Measurements from ENCODE around the gene GLRX3.
"Not testable (repeated sequence)": the region's sequence is repeated elsewhere in the genome, so short reads cannot be mapped to it uniquely, and the experiment has no call there.

GLRX3 gene

DNA sequence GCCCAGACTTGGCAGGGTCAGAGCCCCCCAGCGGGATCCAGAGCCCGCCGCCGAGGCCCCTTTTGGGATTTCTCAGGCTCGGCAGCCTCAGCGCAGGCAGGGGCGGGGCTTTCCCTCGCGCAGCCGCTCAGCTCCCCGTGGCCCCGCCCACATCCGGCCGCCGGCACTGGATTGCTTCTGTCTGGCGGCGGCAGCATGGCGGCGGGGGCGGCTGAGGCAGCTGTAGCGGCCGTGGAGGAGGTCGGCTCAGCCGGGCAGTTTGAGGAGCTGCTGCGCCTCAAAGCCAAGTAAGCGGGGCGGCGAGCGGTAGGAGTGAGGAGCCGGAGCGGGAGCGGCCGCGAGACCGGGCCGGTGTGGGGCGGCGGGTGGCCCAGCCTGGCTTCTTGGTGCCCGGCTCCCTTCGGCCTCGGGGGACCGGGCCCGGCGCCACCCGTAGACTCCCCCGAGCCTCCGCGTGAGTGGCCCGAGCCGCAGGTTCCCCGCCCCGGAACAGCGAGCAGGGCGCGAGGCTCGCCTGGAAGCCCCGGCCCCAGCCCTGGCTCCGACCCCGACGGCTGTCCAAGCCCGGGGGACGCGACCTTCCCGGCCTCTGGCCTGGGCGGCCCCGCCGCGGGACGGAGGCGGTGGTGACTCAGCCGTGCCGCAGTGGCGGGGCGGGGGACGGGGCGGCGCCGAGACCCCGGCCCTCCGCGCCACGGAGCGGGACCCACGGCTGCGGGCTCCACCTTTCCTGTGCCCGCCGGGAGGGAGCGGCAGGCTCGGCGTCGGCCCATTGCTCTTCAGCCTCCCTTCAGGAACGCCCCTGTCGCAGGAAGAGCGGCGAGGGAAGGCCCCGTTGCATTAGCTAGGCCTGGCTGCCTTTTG lies at the start of gene GLRX3:
Gene GLRX3 (plus strand): TSS at position 166 of the 864 bp plus-strand sequence. CDS start 30 bp downstream, at position 196.
- DNase-seq, result peak; percentile 93 to 94

- DNase-seq, result not testable (repeated sequence)
Measured at GRCh38 chr10:130090565-130090964, 45.6 kb upstream of the GLRX3 start.

- DNase-seq, result no peak
Measured at GRCh38 chr10:130099344-130099743, 36.8 kb upstream of the GLRX3 start.

- DNase-seq, result no peak
Measured at GRCh38 chr10:130105724-130106123, 30.5 kb upstream of the GLRX3 start.

DNA sequence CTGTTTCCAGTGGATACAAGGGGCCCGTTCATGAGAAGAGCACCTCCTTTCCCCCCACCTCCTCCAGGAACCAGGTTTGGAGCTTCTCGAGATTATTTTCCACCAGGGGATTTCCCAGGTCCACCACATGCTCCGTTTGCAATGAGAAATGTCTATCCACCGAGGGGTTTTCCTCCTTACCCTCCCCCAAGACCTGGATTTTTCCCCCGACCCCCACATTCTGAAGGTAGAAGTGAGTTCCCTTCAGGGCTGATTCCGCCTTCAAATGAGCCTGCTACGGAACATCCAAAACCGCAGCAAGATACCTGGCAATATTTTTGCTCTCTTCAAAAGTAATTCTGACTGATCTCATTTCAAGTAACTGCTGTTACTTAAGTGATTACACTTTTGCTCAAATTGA lies 28.0 kb upstream of the GLRX3 start:
- DNase-seq, result peak; percentile 22 to 27

- peak in 1 of 2 donors; percentile 20 for DNase-seq
Measured at GRCh38 chr10:130108934-130109604, 27.1 kb upstream of the GLRX3 start.

GRCh38 chr10:130109796-130110245 lies 26.4 kb upstream of the GLRX3 start:
- peak; percentile 67 to 81 for DNase-seq

DNA sequence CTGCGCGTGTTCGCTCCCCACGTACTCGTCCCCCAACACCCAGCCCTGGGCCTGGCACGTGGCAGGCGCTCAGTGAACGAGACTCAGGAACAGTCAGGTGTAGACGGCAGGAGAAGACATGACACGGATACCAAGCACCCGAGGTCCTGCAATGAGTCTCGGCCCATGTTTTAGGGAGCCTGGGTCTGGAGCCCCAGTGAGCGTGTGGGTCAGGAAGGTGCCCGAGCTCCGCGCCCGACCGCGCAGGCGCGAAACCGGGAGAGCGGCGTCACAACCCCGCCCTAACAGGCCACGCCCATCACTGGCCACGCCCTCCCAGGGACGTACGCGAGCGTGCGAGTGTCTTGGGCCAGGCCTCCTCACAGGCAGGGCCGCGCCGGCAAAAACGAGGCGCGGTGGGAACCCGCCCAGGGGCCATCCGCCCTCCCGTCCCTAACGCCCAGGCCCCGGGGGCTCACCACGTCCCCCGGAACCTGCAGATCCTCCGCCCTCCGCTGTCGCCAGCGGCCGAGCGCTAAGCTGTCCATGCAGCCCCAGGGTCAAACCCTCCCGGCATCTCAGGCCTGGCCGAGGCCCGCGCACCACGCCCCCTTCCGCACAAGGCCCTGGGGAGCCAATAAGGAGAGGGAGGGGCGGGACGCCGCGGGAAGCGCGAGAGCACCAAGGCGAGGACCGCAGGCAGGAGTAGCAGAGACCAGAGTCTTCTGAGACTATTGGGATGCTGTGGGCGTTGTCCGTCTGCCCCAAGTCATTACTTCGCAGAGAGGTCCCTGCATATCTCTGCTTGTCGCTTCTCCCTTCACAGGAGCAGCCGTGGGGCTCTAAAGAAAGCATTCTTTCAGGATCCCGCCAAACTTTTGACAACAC lies 25.7 kb upstream of the GLRX3 start, which contains the start of gene C10orf143:
Gene C10orf143 (minus strand): TSS at position 585 of the 867 bp plus-strand sequence. CDS start 58 bp downstream, at position 527.
- peak; percentile 98 to 99 for DNase-seq

DNA sequence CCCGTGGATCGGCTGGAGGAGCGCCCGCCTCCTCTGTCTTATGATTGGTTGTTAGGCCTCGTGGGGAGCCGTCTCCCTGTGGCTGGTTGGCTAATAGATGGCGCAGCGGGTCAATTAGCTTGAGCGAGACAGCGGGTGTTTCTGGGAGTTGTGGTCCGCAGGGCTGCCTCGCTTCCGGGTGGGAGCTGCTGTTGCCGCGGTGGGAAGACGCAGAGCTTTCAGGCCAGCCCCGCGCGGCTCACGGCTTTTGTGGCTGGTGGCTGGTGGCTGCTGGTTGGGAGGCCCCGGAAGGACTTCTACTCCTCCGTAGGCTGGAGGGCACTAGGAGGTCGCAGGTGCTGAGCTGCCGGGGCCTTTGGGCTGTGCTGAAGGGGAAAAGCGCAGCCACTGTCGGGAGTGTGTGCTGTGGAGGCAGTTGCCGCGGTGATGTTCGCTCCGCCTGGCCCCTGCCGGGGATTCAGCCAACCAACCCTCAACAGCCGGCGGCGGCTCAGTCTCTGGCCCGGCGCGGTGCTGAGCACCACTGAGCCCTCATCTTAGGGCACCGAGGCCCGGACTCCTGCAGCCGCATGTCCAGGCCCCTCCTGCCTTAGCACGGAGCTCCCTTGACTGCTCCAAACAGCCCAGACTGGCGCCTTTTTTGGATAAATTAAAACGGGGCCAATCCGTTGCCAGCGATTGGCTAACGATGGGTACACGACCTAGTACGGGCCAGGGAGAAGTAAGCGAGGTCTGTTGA lies 24.9 kb upstream of the GLRX3 start:
- DNase-seq, result peak; percentile 91 to 94

DNA sequence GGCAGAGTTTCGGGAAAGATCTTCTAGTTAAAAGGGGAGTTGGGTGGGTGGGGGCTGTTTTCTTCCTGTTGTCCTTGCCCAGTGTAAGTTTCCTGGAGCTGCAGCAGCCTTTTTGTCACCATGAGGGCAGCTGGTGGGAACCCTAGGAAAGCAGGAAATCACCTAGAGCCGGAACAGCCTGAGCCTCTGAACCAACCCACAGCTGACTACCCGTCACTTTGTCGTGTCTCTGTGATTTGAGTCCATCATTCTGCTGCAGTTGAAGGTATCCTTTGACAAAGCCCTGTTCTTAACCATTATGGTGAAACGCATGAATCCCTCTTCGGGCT lies 24.4 kb upstream of the GLRX3 start:
- DNase-seq, result peak in 1 of 2 donors; percentile 36

DNA sequence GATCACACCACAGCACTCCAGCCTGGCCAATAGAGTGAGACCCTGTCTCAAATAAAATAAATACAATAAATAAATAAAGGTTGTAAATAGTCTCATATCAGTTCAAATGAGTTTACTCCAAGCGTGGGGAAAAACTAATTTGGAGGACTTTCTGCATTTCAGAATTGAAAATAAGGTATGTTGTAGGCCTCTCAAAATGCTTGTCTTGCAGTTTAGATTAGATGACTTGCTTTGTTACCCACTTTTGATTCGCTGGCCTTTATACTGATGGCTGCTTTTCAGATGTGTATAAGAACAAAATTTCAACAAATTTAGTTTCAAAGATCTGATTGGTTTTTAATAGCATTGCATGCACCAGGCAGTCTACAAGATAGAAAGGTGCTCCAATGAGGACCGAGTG lies 23.4 kb upstream of the GLRX3 start:
- no peak for DNase-seq

DNA sequence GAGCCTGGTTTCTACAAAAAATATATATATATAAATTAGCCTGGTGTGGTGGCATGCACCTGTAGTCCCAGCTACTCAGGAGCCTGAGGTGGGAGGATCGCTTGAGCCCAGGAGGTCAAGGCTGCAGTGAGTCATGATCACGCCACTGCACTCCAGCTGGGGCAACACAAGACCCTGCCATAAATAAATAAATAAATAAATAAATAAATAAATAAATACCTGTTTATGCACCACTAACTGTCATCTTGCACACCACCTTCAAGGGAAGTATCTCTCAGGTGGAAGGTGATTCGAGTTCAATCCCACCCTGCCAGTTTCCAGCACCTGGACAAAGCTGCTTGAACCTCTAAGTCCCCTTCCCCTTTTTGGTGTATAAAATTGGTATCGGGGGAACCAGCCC lies 19.2 kb upstream of the GLRX3 start:
- not testable (repeated sequence) for DNase-seq

DNA sequence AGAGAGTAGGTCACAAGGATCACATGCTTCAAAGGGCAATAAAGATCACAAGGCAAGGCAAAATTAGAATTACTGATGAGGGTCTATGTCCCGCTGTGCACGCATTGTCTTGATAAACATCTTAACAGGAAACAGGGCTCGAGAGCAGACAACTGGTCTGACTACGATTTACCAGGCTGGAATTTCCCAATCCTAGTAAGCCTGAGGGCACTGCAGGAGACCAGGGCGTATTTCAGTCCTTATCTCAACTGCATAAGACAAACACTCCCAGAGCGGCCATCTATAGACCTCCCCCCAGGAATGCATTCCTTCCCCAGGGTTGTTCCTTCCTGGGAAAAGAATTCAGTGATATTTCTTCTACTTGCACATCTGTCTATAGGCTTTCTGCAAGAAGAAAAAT lies 18.7 kb upstream of the GLRX3 start:
- DNase-seq, result not testable (repeated sequence)

GRCh38 chr10:130121486-130122079 lies 14.6 kb upstream of the GLRX3 start:
- no peak for DNase-seq

GRCh38 chr10:130127364-130128061 lies 8.7 kb upstream of the GLRX3 start:
- peak; percentile 59 for DNase-seq

GRCh38 chr10:130128062-130128781 lies 8.0 kb upstream of the GLRX3 start:
- DNase-seq, result no peak

DNA sequence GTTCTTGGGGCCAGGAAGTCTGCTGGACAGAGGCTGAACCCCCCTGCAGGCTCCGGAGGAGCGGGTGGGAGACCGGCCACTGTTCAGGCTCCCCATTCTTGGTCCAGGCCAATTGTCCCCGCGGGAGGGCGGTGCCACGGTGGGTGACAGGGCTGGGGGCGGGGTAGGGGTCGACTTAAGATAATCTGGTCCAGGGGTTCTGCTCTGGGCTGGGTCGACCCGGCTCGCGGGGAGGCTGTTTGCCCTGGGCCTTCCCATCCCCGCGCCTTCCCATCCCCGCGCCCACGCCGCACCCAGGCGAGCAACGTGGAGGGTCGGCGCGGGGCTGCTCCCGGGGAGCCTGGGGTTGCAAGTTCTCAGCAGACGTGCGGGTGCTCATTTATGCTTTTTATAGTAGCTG lies 7.3 kb upstream of the GLRX3 start:
- no peak for DNase-seq

DNA sequence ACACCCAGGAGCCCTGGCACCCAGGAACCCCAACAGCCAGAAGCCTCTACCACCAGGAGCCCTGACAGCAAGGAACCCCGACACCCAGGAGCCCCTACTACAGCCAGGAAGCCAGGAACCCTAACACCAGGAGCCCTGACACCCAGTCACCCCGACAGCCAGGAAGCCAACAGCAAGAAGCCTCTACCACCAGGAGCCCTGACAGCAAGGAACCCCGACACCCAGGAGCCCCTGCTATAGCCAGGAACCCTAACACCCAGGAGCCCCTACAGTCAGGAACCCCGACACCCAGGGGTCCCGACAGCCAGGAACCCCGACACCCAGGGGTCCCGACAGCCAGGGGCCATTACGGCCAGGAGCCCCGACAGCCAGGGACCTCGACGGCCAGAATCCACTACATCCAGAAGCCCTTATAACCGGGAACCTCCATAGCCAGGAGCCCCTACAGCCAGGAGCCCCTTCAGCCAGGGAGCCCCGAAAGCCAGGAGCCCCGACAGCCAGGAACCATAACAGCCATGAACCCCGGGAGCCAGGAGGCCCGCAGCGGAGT lies 440 bp upstream of the GLRX3 start:
- no peak for DNase-seq

DNA sequence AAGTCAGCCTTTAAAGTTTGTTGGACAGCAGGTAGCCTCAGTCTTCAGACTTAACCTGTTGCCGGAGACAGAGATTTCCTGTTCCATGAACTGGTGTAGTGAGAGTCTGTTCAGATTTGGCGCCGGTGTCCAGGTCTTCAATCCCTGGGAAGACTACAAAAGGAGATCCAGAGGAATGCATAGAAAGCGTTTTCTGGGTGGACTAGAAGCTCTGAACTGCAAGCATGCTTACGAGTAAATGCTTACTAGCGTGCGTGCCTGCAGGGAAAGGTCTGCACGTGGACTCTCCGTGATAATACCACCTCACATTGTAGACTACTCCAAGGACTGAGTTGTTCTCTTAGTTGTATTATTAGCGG lies 878 bp downstream of the GLRX3 start:
- no peak for DNase-seq
